Panc1 (cell line): ENCODE measurements around the gene CEP95.

ENCODE experiments used
- CTCF ChIP-seq: fragments of 450-650 bp; IDR thresholded peaks from 2 replicates; pipeline ENCODE4 v1.5.1; 2017; ENCODE audit warnings: mild to moderate bottlenecking
- POLR2AphosphoS5 ChIP-seq: IDR thresholded peaks from 2 replicates; pipeline ENCODE4 v1.6.1; 2012; ENCODE audit warnings: mild to moderate bottlenecking, low read depth, low read length, moderate library complexity
- REST ChIP-seq, 2 experiments: IDR thresholded peaks; 2 replicates each; pipeline ENCODE4 v1.6.1; 2011 to 2012; ENCODE audit warnings: low read depth in 2 of 2, control low read depth in 1 of 2, low read length in 1 of 2, mild to moderate bottlenecking in 1 of 2, moderate library complexity in 1 of 2; ENCODE audit not compliant: insufficient read depth in 1 of 2
- TCF7L2 ChIP-seq: IDR thresholded peaks from 2 replicates; pipeline ENCODE4 v1.6.1; 2011; ENCODE audit warnings: mild to moderate bottlenecking, low read depth, low read length, inconsistent platforms

DNA sequence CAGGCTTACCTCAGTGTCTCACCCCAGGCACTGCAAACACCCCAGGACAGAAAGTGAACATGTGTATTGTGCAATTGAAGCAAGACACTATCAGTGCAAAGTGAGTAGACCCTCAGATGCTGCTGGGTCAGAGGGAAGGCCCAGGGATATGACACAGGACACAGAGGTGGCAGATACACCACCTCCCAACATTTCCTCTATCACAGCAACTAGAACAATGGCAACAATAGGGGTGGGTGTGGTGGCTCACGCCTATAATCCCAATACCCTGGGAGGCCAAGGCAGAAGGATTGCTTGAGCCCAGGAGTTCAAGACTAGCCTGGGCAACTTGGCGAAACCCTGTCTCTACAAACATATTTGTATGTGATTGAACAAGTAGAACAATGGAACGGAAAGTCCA, 35.3 kb upstream of the CEP95 start:
- TF ChIP-seq CTCF, result no peak
- no peak for TF ChIP-seq TCF7L2
- TF ChIP-seq POLR2AphosphoS5, result no peak
- no peak for TF ChIP-seq REST (IDR thresholded peaks at IDR 0.05; ENCODE audit: insufficient read depth in 1 of 2, low read depth in 2 of 2, low read length in 1 of 2)
